Caco-2 (cell line): ENCODE measurements around the gene OLFM1. TPM values are rescaled to one million over a fixed set of nuclear protein-coding genes. Genes with fewer than 3 reads are reported as not detected.

Experiments used
- BruUV-seq: library from RNA; stranded (reverse); fragments of 400-500 nt; replicated peaks from 2 replicates; lab custom pipeline; 2021; lab: Mats Ljungman, UMichigan
- CTCF ChIA-PET: fragments of 300-600 bp; sonication (Branson Sonifier 250); formaldehyde crosslinking; loops from one replicate; lab custom pipeline; 2022; ENCODE audit warnings: antibody characterized with exemption; lab: Charles Lee
- POLR2A ChIA-PET: fragments of 300-600 bp; sonication (Branson Sonifier 250); formaldehyde crosslinking; loops from one replicate; lab custom pipeline; 2022; ENCODE audit warnings: antibody characterized with exemption; lab: Charles Lee
- DNase-seq, 2 experiments: peaks; one replicate each; pipeline versions ENCODE4 v3.0.0 to v3.0.0-alpha.2; 2020 to 2022
- H3K27me3 ChIP-seq: replicated peaks from 2 replicates; pipeline ENCODE4 v1.6.0; 2011; ENCODE audit warnings: low read length; ENCODE audit not compliant: control insufficient read depth, insufficient read depth
- H3K36me3 ChIP-seq: 2 replicates; pipeline ENCODE4 v1.5.1; 2011; ENCODE audit warnings: low read length; ENCODE audit not compliant: control insufficient read depth, insufficient read depth
- H3K4me1 ChIP-seq: fragments of 250-450 bp; sonication (Bioruptor Pico); 2 replicates; pipeline ENCODE4 v1.5.1; 2020; ENCODE audit warnings: mild to moderate bottlenecking
- H3K4me3 ChIP-seq: 2 replicates; pipeline ENCODE4 v1.5.1; 2011; ENCODE audit warnings: low read depth, mild to moderate bottlenecking, control low read depth, low read length
- H3K9me3 ChIP-seq: fragments of 250-450 bp; sonication (Bioruptor Pico); 2 replicates; pipeline ENCODE4 v1.5.1; 2020; ENCODE audit warnings: mild to moderate bottlenecking, moderate library complexity
- H3K27ac Mint-ChIP-seq: one replicate; pipeline ENCODE4 v1.8.0; 2022; ENCODE audit warnings: mixed read lengths; ENCODE audit not compliant: unreplicated experiment
- H3K27me3 Mint-ChIP-seq: one replicate; pipeline ENCODE4 v1.8.0; 2022; ENCODE audit warnings: mixed read lengths; ENCODE audit not compliant: insufficient read depth, unreplicated experiment
- H3K36me3 Mint-ChIP-seq: one replicate; pipeline ENCODE4 v1.8.0; 2022; ENCODE audit warnings: mild to moderate bottlenecking, mixed read lengths; ENCODE audit not compliant: insufficient read depth, unreplicated experiment
- H3K4me1 Mint-ChIP-seq: one replicate; pipeline ENCODE4 v1.8.0; 2022; ENCODE audit warnings: low read depth, mixed read lengths; ENCODE audit not compliant: unreplicated experiment
- H3K4me3 Mint-ChIP-seq: one replicate; pipeline ENCODE4 v1.8.0; 2022; ENCODE audit warnings: mild to moderate bottlenecking, moderate library complexity, mixed read lengths; ENCODE audit not compliant: unreplicated experiment
- H3K9me3 Mint-ChIP-seq: one replicate; pipeline ENCODE4 v1.8.0; 2022; ENCODE audit warnings: mixed read lengths; ENCODE audit not compliant: unreplicated experiment
- CTCF ChIP-seq, 2 experiments: fragments of 200-600 bp in 1 of 2; IDR thresholded peaks; 1 replicate in 1 of 2; 2 replicates in 1 of 2; pipeline versions ENCODE4 v1.5.1 to v1.8.0; 2011 to 2022; ENCODE audit warnings: antibody characterized with exemption in 1 of 2, control low read depth in 1 of 2, inconsistent platforms in 1 of 2, low read depth in 1 of 2, low read length in 1 of 2, mild to moderate bottlenecking in 1 of 2, moderate library complexity in 1 of 2; ENCODE audit not compliant: insufficient read depth in 1 of 2, severe bottlenecking in 1 of 2, unreplicated experiment in 1 of 2
- intact Hi-C: fragments of 100-400 bp; cut with micrococcal nuclease; formaldehyde crosslinking; loops from one replicate; pipeline ENCODE4 v1.10.0; 2022; ENCODE audit not compliant: unreplicated experiment
- total RNA-seq: library from RNA; stranded (reverse); gene quantifications from 2 replicates; pipeline ENCODE4 v1.2.3, GENCODE V29; 2022

Gene OLFM1
- total RNA-seq, 1 experiment from 2014 or later = not detected

DNA sequence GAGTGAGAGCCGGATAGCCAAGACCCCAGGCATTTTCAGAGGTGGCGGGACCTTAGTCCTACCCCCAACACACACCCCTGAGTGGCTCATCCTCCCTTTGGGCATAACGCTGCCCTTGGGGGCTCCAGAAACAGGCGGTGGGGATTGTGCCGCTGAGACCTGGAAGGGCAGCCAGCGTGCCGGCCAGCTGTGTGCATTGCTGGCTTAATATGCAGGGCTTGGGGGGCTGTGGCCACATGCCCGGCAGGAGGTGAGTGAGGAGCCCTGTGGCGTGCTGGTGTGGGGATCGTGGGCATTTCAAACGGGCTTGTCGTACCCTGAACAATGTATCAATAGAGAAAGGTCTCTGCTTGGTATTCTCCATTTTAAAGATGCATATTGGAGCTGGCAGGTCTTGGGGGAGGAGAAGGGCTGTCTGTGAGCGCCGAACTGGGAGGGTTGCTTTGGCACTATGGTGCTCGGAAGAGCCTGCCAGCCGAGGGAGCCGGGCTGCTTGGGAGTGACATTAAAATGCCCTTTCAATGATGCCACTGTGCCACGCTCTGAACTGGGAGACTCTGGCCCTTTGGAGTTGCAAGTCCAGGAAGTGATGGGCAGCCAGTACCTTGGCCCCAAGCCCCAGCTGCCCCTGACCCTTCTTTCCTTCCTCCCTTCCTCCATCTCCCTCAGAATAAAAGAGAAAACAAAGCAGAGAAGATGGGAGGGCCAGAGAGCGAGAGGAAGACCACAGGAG, 11.2 kb upstream of the OLFM1 start:
- Histone ChIP-seq H3K36me3 (no peaks in the 10 kb centered on the region), H3K9me3 (no peaks in the 10 kb centered on the region), H3K4me1 (no peaks in the 10 kb centered on the region), H3K4me3 (no peak overlapping the region), H3K27me3 (no peaks in the 10 kb centered on the region; the same call in 1 of the 2 replicates)
- intact Hi-C loops = loop anchor here (2.0 kb wide), 1 partner anchor 22 kb away; no protein-coding TSS in a partner anchor
- Mint-ChIP-seq H3K4me1 (no peaks in the 10 kb centered on the region), H3K27ac (no peak overlapping the region), H3K4me3 (no peak overlapping the region), H3K27me3 (peaks cover 8% of the 10 kb centered on the region), H3K36me3 (peaks cover 6% of the 10 kb centered on the region), H3K9me3 (no peaks in the 10 kb centered on the region)
- TF ChIP-seq CTCF (IDR thresholded peaks at IDR 0.05; ENCODE audit: insufficient read depth in 1 of 2, low read depth in 1 of 2, low read length in 1 of 2, severe bottlenecking in 1 of 2, unreplicated experiment in 1 of 2) = no peak
- DNase-seq = peak in 1 of 2 experiments; percentile 14
- ChIA-PET CTCF (no interaction called here), POLR2A (no interaction called here)
- BruUV-seq = no TSS peak

DNA sequence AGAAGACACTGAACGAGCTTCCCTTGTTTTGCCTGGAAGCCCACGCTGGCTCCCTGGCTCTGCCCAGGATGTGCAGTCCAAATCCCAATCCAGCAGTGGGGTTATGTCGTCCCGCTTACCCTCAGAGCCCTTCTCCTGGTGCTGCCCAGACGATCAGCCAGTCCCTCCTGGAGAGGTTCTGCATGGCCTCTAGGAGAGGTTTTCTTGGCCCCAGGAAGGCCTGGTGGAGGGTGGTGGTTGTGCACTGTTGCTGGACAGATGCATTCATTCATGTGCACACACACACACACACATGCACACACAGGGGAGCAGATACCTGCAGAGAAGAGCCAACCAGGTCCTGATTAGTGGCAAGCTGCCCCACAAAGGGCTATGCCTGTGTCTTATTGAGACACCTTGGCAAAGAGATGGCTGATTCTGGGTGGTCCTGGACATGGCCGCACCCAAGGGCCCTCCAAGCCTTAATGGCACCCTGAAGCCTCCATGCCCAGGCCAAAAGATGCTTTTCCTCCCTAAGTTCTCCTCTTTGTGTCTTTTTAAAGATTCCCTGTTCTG, 10.5 kb upstream of the OLFM1 start:
- H3K36me3 ChIP-seq = no peaks in the 10 kb centered on the region
- H3K4me1 ChIP-seq = no peaks in the 10 kb centered on the region
- TF ChIP-seq CTCF (IDR thresholded peaks at IDR 0.05; ENCODE audit: insufficient read depth in 1 of 2, low read depth in 1 of 2, low read length in 1 of 2, severe bottlenecking in 1 of 2, unreplicated experiment in 1 of 2) = no peak
- Mint-ChIP-seq H3K36me3 (peaks cover 6% of the 10 kb centered on the region), H3K27ac (no peak overlapping the region), H3K9me3 (no peaks in the 10 kb centered on the region), H3K4me3 (no peak overlapping the region), H3K4me1 (no peaks in the 10 kb centered on the region), H3K27me3 (peaks cover 9% of the 10 kb centered on the region)
- peak in 1 of 2 experiments; percentile 26 for DNase-seq
- H3K4me3 ChIP-seq = no peak overlapping the region
- H3K27me3 ChIP-seq = no peaks in the 10 kb centered on the region; the same call in 1 of the 2 replicates
- POLR2A ChIA-PET = no interaction called here
- intact Hi-C loops = loop anchor here (2.0 kb wide), 1 partner anchor 22 kb away; no protein-coding TSS in a partner anchor
- CTCF ChIA-PET = no interaction called here
- no TSS peak for BruUV-seq
- H3K9me3 ChIP-seq = no peaks in the 10 kb centered on the region

DNA sequence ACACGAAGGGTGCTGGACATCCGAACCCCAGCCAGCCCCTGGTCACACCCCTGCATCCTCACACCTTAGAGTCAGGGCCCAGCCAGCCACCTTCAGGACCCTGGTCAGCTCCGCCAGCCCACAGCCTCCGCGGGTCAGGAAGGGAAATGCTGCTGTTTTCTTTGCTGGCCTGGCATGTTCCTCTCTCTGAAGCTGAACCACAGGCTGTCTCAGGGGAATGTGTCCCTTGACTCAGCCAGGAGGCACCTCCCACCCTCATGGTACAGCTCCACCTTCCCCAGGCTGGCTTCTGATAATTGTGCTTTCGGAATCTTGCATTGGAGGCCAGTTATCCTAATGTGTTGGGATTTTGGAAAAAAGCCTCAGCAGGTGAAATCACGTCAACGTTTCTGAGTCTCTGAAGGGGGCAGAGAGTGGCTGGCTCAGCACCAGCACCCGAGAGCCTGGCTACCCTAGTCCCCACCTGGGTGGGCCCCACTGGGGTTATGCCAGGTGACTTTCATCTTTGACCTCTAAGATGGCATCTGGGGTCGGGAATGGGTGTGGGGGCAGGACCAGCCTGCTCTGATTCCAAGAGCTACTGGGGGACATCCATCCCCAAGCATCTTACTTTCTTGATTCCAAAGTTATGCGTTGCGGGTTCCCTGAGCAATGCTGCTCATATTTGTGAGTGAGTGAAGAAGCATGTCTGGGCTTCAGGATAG, 9.8 kb upstream of the OLFM1 start:
- CTCF ChIA-PET = no interaction called here
- H3K9me3 Mint-ChIP-seq = no peaks in the 10 kb centered on the region
- H3K4me1 Mint-ChIP-seq = no peaks in the 10 kb centered on the region
- no peak overlapping the region for H3K27ac Mint-ChIP-seq
- no TSS peak for BruUV-seq
- POLR2A ChIA-PET = no interaction called here
- Histone ChIP-seq H3K36me3 (no peaks in the 10 kb centered on the region), H3K4me1 (no peaks in the 10 kb centered on the region), H3K9me3 (no peaks in the 10 kb centered on the region), H3K27me3 (no peaks in the 10 kb centered on the region; the same call in 1 of the 2 replicates), H3K4me3 (no peak overlapping the region)
- peaks cover 6% of the 10 kb centered on the region for H3K36me3 Mint-ChIP-seq
- peaks cover 8% of the 10 kb centered on the region for H3K27me3 Mint-ChIP-seq
- intact Hi-C loops = loop anchor here (2.0 kb wide), 1 partner anchor 21 kb away; no protein-coding TSS in a partner anchor
- TF ChIP-seq CTCF (IDR thresholded peaks at IDR 0.05; ENCODE audit: insufficient read depth in 1 of 2, low read depth in 1 of 2, low read length in 1 of 2, severe bottlenecking in 1 of 2, unreplicated experiment in 1 of 2) = no peak
- peak; percentile 38 to 52 for DNase-seq
- H3K4me3 Mint-ChIP-seq = no peak overlapping the region
